WTC11 (cell line): ENCODE results near the gene CASD1. TPM values are rescaled to one million over a fixed set of nuclear protein-coding genes. Genes with fewer than 3 reads are reported as not detected.

Experiments used
- ATAC-seq: fragments of 200-7000 bp; cut with Tn5 transposase; 2 replicates; pipeline ENCODE4 v1.10.0; 2021; ENCODE audit warnings: mild to moderate bottlenecking, moderate library complexity
- CTCF ChIA-PET: fragments of 300-600 bp; sonication (Branson Sonifier 250); formaldehyde crosslinking; loops from one replicate; lab custom pipeline; 2021; ENCODE audit warnings: antibody characterized with exemption; lab: Charles Lee
- POLR2A ChIA-PET: fragments of 350-600 bp; sonication (Branson Sonifier 250); formaldehyde crosslinking; loops from one replicate; lab custom pipeline; 2021; ENCODE audit warnings: antibody characterized with exemption; lab: Charles Lee
- DNase-seq: peaks from one replicate; pipeline ENCODE4 v3.0.0; 2021; ENCODE audit warnings: low spot score
- H3K27ac Mint-ChIP-seq: 2 replicates; pipeline ENCODE4 v1.8.0; 2021; ENCODE audit warnings: mixed read lengths
- H3K27me3 Mint-ChIP-seq: 2 replicates; pipeline ENCODE4 v1.8.0; 2021; ENCODE audit warnings: low read depth, mild to moderate bottlenecking, moderate library complexity, mixed read lengths
- H3K36me3 Mint-ChIP-seq: 2 replicates; pipeline ENCODE4 v1.8.0; 2021; ENCODE audit warnings: mixed read lengths
- H3K4me1 Mint-ChIP-seq: 2 replicates; pipeline ENCODE4 v1.8.0; 2022; ENCODE audit warnings: mixed read lengths
- H3K4me3 Mint-ChIP-seq: 2 replicates; pipeline ENCODE4 v1.8.0; 2021; ENCODE audit warnings: mild to moderate bottlenecking, moderate library complexity, mixed read lengths
- H3K9me3 Mint-ChIP-seq: 2 replicates; pipeline ENCODE4 v1.8.0; 2021; ENCODE audit warnings: mixed read lengths
- ATF3 ChIP-seq: sonication (generic); formaldehyde crosslinking; conservative IDR thresholded peaks from 2 replicates; pipeline ENCODE4 v1.8.1; 2022; ENCODE audit warnings: mild to moderate bottlenecking, missing genetic modification reagents
- CTCF ChIP-seq: fragments of 200-600 bp; IDR thresholded peaks from 2 replicates; pipeline ENCODE4 v1.8.0; 2022; ENCODE audit warnings: antibody characterized with exemption
- E2F4 ChIP-seq: sonication (generic); formaldehyde crosslinking; IDR thresholded peaks from 2 replicates; pipeline ENCODE4 v1.8.1; 2022; ENCODE audit warnings: low read depth, mild to moderate bottlenecking, moderate library complexity, missing genetic modification reagents, borderline replicate concordance
- ETV6 ChIP-seq: sonication (generic); formaldehyde crosslinking; IDR thresholded peaks from 2 replicates; pipeline ENCODE4 v1.8.1; 2022; ENCODE audit warnings: mild to moderate bottlenecking, missing genetic modification reagents
- FOXP1 ChIP-seq: sonication (generic); formaldehyde crosslinking; IDR thresholded peaks from 2 replicates; pipeline ENCODE4 v1.8.0; 2022; ENCODE audit warnings: missing genetic modification reagents, mild to moderate bottlenecking, moderate library complexity, borderline replicate concordance
- MLX ChIP-seq: sonication (generic); formaldehyde crosslinking; IDR thresholded peaks from 2 replicates; pipeline ENCODE4 v1.8.1; 2023; ENCODE audit warnings: mild to moderate bottlenecking, missing genetic modification reagents, moderate library complexity
- NFYB ChIP-seq: sonication (generic); formaldehyde crosslinking; conservative IDR thresholded peaks from 2 replicates; pipeline ENCODE4 v1.8.0; 2022; ENCODE audit warnings: low read depth, missing genetic modification reagents
- NR3C1 ChIP-seq: sonication (generic); formaldehyde crosslinking; conservative IDR thresholded peaks from 2 replicates; pipeline ENCODE4 v1.8.1; 2023; ENCODE audit warnings: low read depth, mild to moderate bottlenecking, missing genetic modification reagents
- OVOL2 ChIP-seq: fragments of 250-450 bp; sonication (Bioruptor Pico); IDR thresholded peaks from 2 replicates; pipeline ENCODE4 v1.9.0; 2021; ENCODE audit warnings: mild to moderate bottlenecking, borderline replicate concordance
- RORB ChIP-seq: fragments of 250-450 bp; sonication (Bioruptor Pico); IDR thresholded peaks from 2 replicates; pipeline ENCODE4 v1.9.0; 2021; ENCODE audit warnings: mild to moderate bottlenecking
- SMAD3 ChIP-seq: sonication (generic); formaldehyde crosslinking; IDR thresholded peaks from 2 replicates; pipeline ENCODE4 v1.8.0; 2022; ENCODE audit warnings: missing genetic modification reagents, mild to moderate bottlenecking, borderline replicate concordance
- SP1 ChIP-seq: sonication (generic); formaldehyde crosslinking; conservative IDR thresholded peaks from 2 replicates; pipeline ENCODE4 v1.8.1; 2022; ENCODE audit warnings: missing genetic modification reagents
- TP53 ChIP-seq: sonication (generic); formaldehyde crosslinking; IDR thresholded peaks from 2 replicates; pipeline ENCODE4 v1.8.1; 2023; ENCODE audit warnings: mild to moderate bottlenecking, missing genetic modification reagents
- USF2 ChIP-seq: sonication (generic); formaldehyde crosslinking; IDR thresholded peaks from 2 replicates; pipeline ENCODE4 v1.8.1; 2023; ENCODE audit warnings: mild to moderate bottlenecking, missing genetic modification reagents, moderate library complexity
- ZBTB21 ChIP-seq: sonication (generic); formaldehyde crosslinking; IDR thresholded peaks from 2 replicates; pipeline ENCODE4 v1.8.1; 2023; ENCODE audit warnings: mild to moderate bottlenecking, missing genetic modification reagents, borderline replicate concordance
- ZNF138 ChIP-seq: sonication (generic); formaldehyde crosslinking; conservative IDR thresholded peaks from 2 replicates; pipeline ENCODE4 v1.8.1; 2022; ENCODE audit warnings: mild to moderate bottlenecking, moderate library complexity, missing genetic modification reagents
- ZNF263 ChIP-seq: sonication (generic); formaldehyde crosslinking; IDR thresholded peaks from 2 replicates; pipeline ENCODE4 v1.8.1; 2022; ENCODE audit warnings: low read depth, mild to moderate bottlenecking, moderate library complexity, missing genetic modification reagents
- ZNF281 ChIP-seq: sonication (generic); formaldehyde crosslinking; IDR thresholded peaks from 2 replicates; pipeline ENCODE4 v1.8.0; 2023; ENCODE audit warnings: mild to moderate bottlenecking, missing genetic modification reagents
- ZNF425 ChIP-seq: fragments of 250-450 bp; sonication (Bioruptor Pico); conservative IDR thresholded peaks from 2 replicates; pipeline ENCODE4 v1.9.0; 2021; ENCODE audit warnings: mild to moderate bottlenecking
- total RNA-seq: library from RNA; stranded (reverse); gene quantifications from 3 replicates; pipeline ENCODE4 v1.2.3, GENCODE V29; 2021

CASD1 gene
- total RNA-seq, 1 experiment from 2014 or later, result 19.5 TPM

- Mint-ChIP-seq H3K27ac (no peak overlapping the region), H3K36me3 (no peaks in the 10 kb centered on the region), H3K4me3 (no peak overlapping the region), H3K4me1 (no peaks in the 10 kb centered on the region), H3K9me3 (peaks cover 4% of the 10 kb centered on the region), H3K27me3 (no peaks in the 10 kb centered on the region)
- TF ChIP-seq SMAD3 (CRISPR knock-in tag), result no peak
- no peak for TF ChIP-seq ZNF263 (CRISPR knock-in tag)
- no peak for TF ChIP-seq CTCF
- TF ChIP-seq ZNF281 (CRISPR knock-in tag), result no peak
- TF ChIP-seq NR3C1 (CRISPR knock-in tag), result no peak
- TF ChIP-seq RORB (CRISPR knock-in tag), result no peak
- TF ChIP-seq ATF3 (CRISPR knock-in tag), result no peak
- TF ChIP-seq OVOL2 (CRISPR knock-in tag), result no peak
- TF ChIP-seq NFYB (CRISPR knock-in tag), result no peak
- TF ChIP-seq MLX (CRISPR knock-in tag), result no peak
- no peak for TF ChIP-seq FOXP1 (CRISPR knock-in tag)
- no peak for DNase-seq
- CTCF ChIA-PET, result no interaction called here
- POLR2A ChIA-PET, result no interaction called here
- no peak for ATAC-seq
These were observed 31.7 kb upstream of the CASD1 start for GRCh38 chr7:94477878-94478277.

GRCh38 chr7:94478648-94479214, 30.9 kb upstream of the CASD1 start:
- no peak for ATAC-seq
- Mint-ChIP-seq H3K36me3 (no peaks in the 10 kb centered on the region), H3K27ac (no peak overlapping the region), H3K9me3 (peaks cover 4% of the 10 kb centered on the region), H3K4me1 (no peaks in the 10 kb centered on the region), H3K4me3 (no peak overlapping the region), H3K27me3 (no peaks in the 10 kb centered on the region)
- no peak for DNase-seq
- POLR2A ChIA-PET, result no interaction called here
- CTCF ChIA-PET, result no interaction called here
- TF ChIP-seq E2F4 (CRISPR knock-in tag) (no peak), ZBTB21 (CRISPR knock-in tag) (no peak), TP53 (CRISPR knock-in tag) (no peak), ZNF138 (CRISPR knock-in tag) (no peak), ZNF263 (CRISPR knock-in tag) (no peak), ETV6 (no peak), ZNF425 (CRISPR knock-in tag) (no peak), SP1 (CRISPR knock-in tag) (no peak), CTCF (no peak), USF2 (no peak), MLX (CRISPR knock-in tag) (no peak)
